ENCODE results near the gene CD300LG.

DNA sequence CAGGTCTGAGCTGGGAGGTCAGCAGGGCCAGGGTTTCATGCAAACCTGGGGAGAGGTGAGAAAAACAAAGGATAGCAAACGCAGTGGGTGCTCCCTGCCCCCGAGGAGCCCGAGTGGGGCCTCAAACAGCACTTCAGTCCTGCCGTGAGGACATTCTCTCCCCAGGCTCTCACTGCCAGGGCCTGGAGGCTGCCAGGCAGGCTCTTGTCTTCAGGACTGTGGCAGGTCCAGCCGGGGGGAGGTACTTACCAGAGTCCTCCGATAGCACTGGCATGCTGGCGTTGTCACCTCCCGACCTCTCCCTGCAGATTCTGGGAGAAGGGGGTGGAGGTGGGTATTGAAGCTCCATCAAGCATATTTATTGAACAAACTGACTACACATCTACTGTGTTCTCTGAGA, 15.3 kb upstream of the CD300LG start:
- TF ChIP-seq POLR2AphosphoS5 (IDR thresholded peaks at IDR 0.05) (no peak), EP300 (IDR thresholded peaks at IDR 0.05) (no peak), POLR2A (IDR thresholded peaks at IDR 0.05) (no peak)
- TF ChIP-seq, protein P1, sequence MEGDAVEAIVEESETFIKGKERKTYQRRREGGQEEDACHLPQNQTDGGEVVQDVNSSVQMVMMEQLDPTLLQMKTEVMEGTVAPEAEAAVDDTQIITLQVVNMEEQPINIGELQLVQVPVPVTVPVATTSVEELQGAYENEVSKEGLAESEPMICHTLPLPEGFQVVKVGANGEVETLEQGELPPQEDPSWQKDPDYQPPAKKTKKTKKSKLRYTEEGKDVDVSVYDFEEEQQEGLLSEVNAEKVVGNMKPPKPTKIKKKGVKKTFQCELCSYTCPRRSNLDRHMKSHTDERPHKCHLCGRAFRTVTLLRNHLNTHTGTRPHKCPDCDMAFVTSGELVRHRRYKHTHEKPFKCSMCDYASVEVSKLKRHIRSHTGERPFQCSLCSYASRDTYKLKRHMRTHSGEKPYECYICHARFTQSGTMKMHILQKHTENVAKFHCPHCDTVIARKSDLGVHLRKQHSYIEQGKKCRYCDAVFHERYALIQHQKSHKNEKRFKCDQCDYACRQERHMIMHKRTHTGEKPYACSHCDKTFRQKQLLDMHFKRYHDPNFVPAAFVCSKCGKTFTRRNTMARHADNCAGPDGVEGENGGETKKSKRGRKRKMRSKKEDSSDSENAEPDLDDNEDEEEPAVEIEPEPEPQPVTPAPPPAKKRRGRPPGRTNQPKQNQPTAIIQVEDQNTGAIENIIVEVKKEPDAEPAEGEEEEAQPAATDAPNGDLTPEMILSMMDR (IDR thresholded peaks at IDR 0.05), result no peak

All from suprapubic skin (tissue), 4 donors.